SH-SY5Y (cell line): ENCODE measurements around the gene TFB2M.

ENCODE experiments used
- GATA2 ChIP-seq: IDR thresholded peaks from 2 replicates; pipeline ENCODE4 v1.6.1; 2011; ENCODE audit warnings: mild to moderate bottlenecking, low read depth, low read length
- GATA3 ChIP-seq: IDR thresholded peaks from 2 replicates; pipeline ENCODE4 v1.6.1; 2011; ENCODE audit warnings: low read depth, mild to moderate bottlenecking, low read length, moderate library complexity

The TFB2M gene

GRCh38 chr1:246566128-246566812, at the start of gene TFB2M, which contains the start of gene CNST:
TSS of gene TFB2M (minus strand) at chr1:246566261. CDS start at chr1:246566138, 123 bp downstream.
TSS of gene CNST (plus strand) at chr1:246566456. CDS start at chr1:246591563, 25,107 bp downstream.
- TF ChIP-seq GATA3 (no peak), GATA2 (no peak; the same call in 1 of the 2 replicates)

- TF ChIP-seq GATA3 (0 out of 2 replicates have a peak, but pooled peaks have one; percentile 19), GATA2 (no peak)
Measured at GRCh38 chr1:246613096-246613758, 47.2 kb upstream of the TFB2M start.

GRCh38 chr1:246609632-246610031, 43.6 kb upstream of the TFB2M start:
- no peak for TF ChIP-seq GATA3
- no peak for TF ChIP-seq GATA2

GRCh38 chr1:246608616-246609376, 42.7 kb upstream of the TFB2M start:
- TF ChIP-seq GATA3 (no peak), GATA2 (no peak)

GRCh38 chr1:246607462-246607861, 41.4 kb upstream of the TFB2M start:
- TF ChIP-seq GATA3, result no peak
- no peak for TF ChIP-seq GATA2

GRCh38 chr1:246602194-246602593, 36.1 kb upstream of the TFB2M start:
- TF ChIP-seq GATA2 (no peak), GATA3 (no peak)

- TF ChIP-seq GATA3, result no peak
- TF ChIP-seq GATA2, result no peak
Measured at GRCh38 chr1:246600579-246600978, 34.5 kb upstream of the TFB2M start.

GRCh38 chr1:246599315-246599714, 33.3 kb upstream of the TFB2M start:
- no peak for TF ChIP-seq GATA2

- no peak for TF ChIP-seq GATA2
- no peak for TF ChIP-seq GATA3
Measured at GRCh38 chr1:246597971-246598370, 31.9 kb upstream of the TFB2M start.

GRCh38 chr1:246597340-246597739, 31.3 kb upstream of the TFB2M start:
- no peak for TF ChIP-seq GATA2

- TF ChIP-seq GATA2 (no peak), GATA3 (no peak)
Measured at GRCh38 chr1:246595146-246595545, 29.1 kb upstream of the TFB2M start.

GRCh38 chr1:246592695-246593094, 26.6 kb upstream of the TFB2M start:
- TF ChIP-seq GATA3 (no peak), GATA2 (no peak)

- no peak for TF ChIP-seq GATA3
- TF ChIP-seq GATA2, result no peak
Measured at GRCh38 chr1:246591958-246592357, 25.9 kb upstream of the TFB2M start.

GRCh38 chr1:246591504-246591903, 25.4 kb upstream of the TFB2M start:
- no peak for TF ChIP-seq GATA2
- no peak for TF ChIP-seq GATA3

- TF ChIP-seq GATA2, result no peak
- TF ChIP-seq GATA3, result no peak
Measured at GRCh38 chr1:246591047-246591446, 25.0 kb upstream of the TFB2M start.
